Measurements from ENCODE around the gene CCL11.
"Not testable (repeated sequence)": the region's sequence is repeated elsewhere in the genome, so short reads cannot be mapped to it uniquely, and the experiment has no call there.

- not testable (repeated sequence) for TF ChIP-seq EP300 (IDR thresholded peaks at IDR 0.05; ENCODE audit: borderline replicate concordance in 1 of 2, low read depth in 2 of 2, low read length in 2 of 2); CTCF (IDR thresholded peaks at IDR 0.05; ENCODE audit: control extremely low read depth in 1 of 3, insufficient read depth in 1 of 3, low read depth in 1 of 3, low read length in 3 of 3); EZH2 (IDR thresholded peaks at IDR 0.05; ENCODE audit: low read depth, low read length, severe bottlenecking); ATF3 (IDR thresholded peaks at IDR 0.05; ENCODE audit: insufficient read depth, low read depth, low read length); RAD21 (IDR thresholded peaks at IDR 0.05 in 1 of 2, conservative IDR thresholded peaks at IDR 0.05 in 1 of 2; ENCODE audit: low read depth in 2 of 2, low read length in 2 of 2); SRF (IDR thresholded peaks at IDR 0.05; ENCODE audit: low read depth, low read length); CHD7 (IDR thresholded peaks at IDR 0.05; ENCODE audit: insufficient replicate concordance, low read length); NRF1 (IDR thresholded peaks at IDR 0.05; ENCODE audit: low read depth, low read length)
Observed at GRCh38 chr17:34327580-34327979, 42.0 kb downstream of the CCL11 start.
